Activated CD4-positive, alpha-beta T cell treated with anti-CD3 and anti-CD28 coated beads, Interleukin-2, amount 10 ng/mL, durations not matched to agents 7 days and 5 days (primary cell): ENCODE results near the gene FES. TPM values are rescaled to one million over a fixed set of nuclear protein-coding genes. Genes with fewer than 3 reads are reported as not detected.
A peak's percentile ranks its signal among the peaks of the same experiment; 100 is the strongest.

Experiments
- CTCF ChIA-PET: fragments of 350-600 bp; sonication (Branson Sonifier 250); formaldehyde crosslinking; loops from one replicate; lab custom pipeline; 2021; ENCODE audit warnings: antibody characterized with exemption; lab: Charles Lee
- POLR2A ChIA-PET: fragments of 350-600 bp; sonication (Branson Sonifier 250); formaldehyde crosslinking; loops from one replicate; lab custom pipeline; 2021; ENCODE audit warnings: antibody characterized with exemption; lab: Charles Lee
- DNase-seq: peaks from one replicate; pipeline ENCODE4 v3.0.0-alpha.2; 2020
- H3K27ac Mint-ChIP-seq: one replicate; pipeline ENCODE4 v1.8.0; 2021; ENCODE audit warnings: mild to moderate bottlenecking, moderate library complexity, mixed read lengths
- H3K27me3 Mint-ChIP-seq: one replicate; pipeline ENCODE4 v1.8.0; 2021; ENCODE audit warnings: mixed read lengths
- H3K36me3 Mint-ChIP-seq: one replicate; pipeline ENCODE4 v1.8.0; 2021; ENCODE audit warnings: low read depth, mixed read lengths
- H3K4me1 Mint-ChIP-seq: one replicate; pipeline ENCODE4 v1.8.0; 2021; ENCODE audit warnings: mixed read lengths
- H3K4me3 Mint-ChIP-seq: one replicate; pipeline ENCODE4 v1.8.0; 2021; ENCODE audit warnings: mild to moderate bottlenecking, moderate library complexity, mixed read lengths
- H3K9me3 Mint-ChIP-seq: one replicate; pipeline ENCODE4 v1.8.0; 2021; ENCODE audit warnings: mixed read lengths
- total RNA-seq, 2 experiments: library from RNA; stranded (reverse); gene quantifications; one replicate each; pipeline ENCODE4 v1.2.3, GENCODE V29; 2021

FES gene
- total RNA-seq, 2 experiments from 2014 or later = 8.6 to 10.7 TPM

DNA sequence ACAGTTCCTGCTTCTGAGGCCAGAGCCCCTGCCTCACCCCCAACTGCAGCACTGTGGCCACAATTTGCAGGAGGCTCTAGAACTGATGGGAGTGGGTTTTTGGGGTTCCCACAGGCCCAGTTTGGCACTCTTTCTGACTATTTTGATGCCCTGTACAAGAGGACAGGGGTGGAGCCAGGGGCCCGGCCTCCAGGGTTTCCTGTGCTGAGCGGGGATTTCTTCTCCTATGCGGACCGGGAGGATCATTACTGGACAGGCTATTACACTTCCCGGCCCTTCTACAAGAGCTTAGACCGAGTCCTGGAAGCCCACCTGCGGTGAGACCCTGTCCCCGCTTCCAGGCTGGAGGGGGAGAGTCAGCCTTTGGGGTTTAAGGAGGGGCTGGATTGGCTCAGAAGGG, 25.7 kb downstream of the FES start:
- DNase-seq = no peak
- no peaks in the 10 kb centered on the region for H3K27me3 Mint-ChIP-seq
- POLR2A ChIA-PET = no interaction called here
- no peak overlapping the region for H3K27ac Mint-ChIP-seq
- CTCF ChIA-PET = interaction anchor here (0.6 to 2.0 kb wide), 4 partner anchors 12 to 67 kb away, joined by 3 to 8 read pairs (median 3); partner anchors contain the start of gene HDDC3
- H3K36me3 Mint-ChIP-seq = peaks cover 54% of the 10 kb centered on the region
- H3K4me3 Mint-ChIP-seq = no peak overlapping the region
- peaks cover 4% of the 10 kb centered on the region for H3K4me1 Mint-ChIP-seq
- no peaks in the 10 kb centered on the region for H3K9me3 Mint-ChIP-seq

DNA sequence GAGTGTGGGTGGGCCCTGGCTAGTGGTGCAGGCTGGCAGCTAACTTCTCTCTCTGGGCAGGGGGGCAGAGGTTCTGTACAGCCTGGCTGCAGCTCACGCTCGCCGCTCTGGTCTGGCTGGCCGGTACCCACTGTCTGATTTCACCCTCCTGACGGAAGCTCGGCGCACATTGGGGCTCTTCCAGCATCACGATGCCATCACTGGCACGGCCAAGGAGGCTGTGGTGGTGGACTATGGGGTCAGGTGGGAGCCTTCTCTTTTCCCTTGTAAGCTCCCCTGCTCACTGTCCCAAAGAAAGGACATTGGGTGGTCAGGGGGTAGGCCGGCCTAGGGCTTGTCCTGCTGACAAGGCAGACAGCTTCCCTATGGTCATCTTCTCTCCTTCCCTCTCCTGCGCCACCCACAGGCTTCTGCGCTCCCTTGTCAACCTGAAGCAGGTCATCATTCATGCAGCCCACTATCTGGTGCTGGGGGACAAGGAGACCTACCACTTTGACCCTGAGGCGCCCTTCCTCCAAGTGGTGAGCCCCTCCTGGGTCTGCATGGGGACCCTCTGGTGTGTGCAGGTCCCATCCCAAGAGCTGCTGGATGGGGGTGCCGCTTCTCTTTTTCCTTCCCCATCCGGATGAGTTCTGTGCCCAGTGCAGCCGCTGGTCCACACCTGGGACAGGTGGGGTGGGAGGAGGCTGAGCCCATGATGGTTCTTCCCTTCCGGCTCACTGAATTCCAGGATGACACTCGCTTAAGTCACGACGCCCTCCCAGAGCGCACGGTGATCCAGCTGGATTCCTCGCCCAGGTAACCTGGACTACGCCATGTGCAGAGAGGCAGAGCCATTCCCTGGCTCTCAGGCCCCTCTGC, 26.4 kb downstream of the FES start:
- POLR2A ChIA-PET = no interaction called here
- peaks cover under 1% of the 10 kb centered on the region for H3K4me1 Mint-ChIP-seq

DNA sequence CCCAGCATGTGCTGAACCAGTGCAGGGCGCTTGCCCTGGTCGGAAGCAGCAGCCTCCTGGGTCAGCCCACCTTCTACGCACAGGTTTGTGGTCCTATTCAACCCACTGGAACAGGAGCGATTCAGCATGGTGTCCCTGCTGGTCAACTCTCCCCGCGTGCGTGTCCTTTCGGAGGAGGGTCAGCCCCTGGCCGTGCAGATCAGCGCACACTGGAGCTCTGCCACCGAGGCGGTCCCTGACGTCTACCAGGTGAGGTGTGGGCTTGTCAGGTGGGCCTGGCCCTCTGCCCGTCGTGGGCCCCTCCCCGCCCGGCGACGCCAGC, 27.0 kb downstream of the FES start:
- H3K36me3 Mint-ChIP-seq = peaks cover 47% of the 10 kb centered on the region
- H3K27me3 Mint-ChIP-seq = no peaks in the 10 kb centered on the region
- CTCF ChIA-PET = interaction anchor here (0.9 to 1.4 kb wide), 4 partner anchors 9 to 22 kb away, joined by 3 to 4 read pairs (median 3); partner anchors contain the start of gene HDDC3
- no peaks in the 10 kb centered on the region for H3K9me3 Mint-ChIP-seq
- no peak overlapping the region for H3K4me3 Mint-ChIP-seq
- no peaks in the 10 kb centered on the region for H3K4me1 Mint-ChIP-seq
- no peak for DNase-seq
- POLR2A ChIA-PET = no interaction called here
- H3K27ac Mint-ChIP-seq = no peak overlapping the region

More for the DNA sequence above, 26.4 kb downstream of the FES start:
- H3K36me3 Mint-ChIP-seq = peaks cover 53% of the 10 kb centered on the region
- DNase-seq = no peak
- H3K9me3 Mint-ChIP-seq = no peaks in the 10 kb centered on the region
- H3K27ac Mint-ChIP-seq = no peak overlapping the region
- CTCF ChIA-PET = interaction anchor here (1.3 to 2.0 kb wide), 3 partner anchors 8 to 22 kb away, joined by 3 to 8 read pairs (median 3); partner anchors contain the start of gene HDDC3
- H3K27me3 Mint-ChIP-seq = no peaks in the 10 kb centered on the region
- H3K4me3 Mint-ChIP-seq = no peak overlapping the region

DNA sequence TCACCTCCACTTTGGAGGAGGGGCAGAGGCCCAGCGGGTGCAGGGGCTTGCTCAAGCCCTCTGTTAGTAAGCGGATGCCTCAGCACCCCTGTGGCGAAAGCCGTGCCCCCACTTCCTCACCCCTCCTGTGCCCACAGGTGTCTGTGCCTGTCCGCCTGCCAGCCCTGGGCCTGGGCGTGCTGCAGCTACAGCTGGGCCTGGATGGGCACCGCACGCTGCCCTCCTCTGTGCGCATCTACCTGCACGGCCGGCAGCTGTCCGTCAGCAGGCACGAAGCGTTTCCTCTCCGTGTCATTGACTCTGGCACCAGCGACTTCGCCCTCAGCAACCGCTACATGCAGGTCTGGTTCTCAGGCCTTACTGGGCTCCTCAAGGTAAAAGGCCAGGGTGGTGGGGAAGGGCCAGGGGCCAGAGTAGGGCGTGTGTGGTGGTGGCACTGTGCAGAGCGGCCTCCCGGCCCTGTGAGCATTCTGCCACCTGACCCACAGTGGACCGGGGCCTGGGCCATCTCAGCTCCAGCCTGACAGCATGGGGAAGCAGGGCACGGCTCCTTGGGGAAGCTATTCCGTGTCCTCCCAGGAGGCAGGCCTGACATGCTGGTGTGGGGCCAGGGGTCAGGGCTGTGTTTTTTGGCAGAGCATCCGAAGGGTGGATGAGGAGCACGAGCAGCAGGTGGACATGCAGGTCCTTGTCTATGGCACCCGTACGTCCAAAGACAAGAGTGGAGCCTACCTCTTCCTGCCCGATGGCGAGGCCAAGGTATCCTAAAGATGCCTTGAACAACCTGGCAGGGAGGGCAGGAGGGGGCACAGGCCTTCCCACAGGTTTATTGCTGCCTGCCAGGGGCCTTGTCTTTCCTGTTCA, 27.8 kb downstream of the FES start:
- H3K4me1 Mint-ChIP-seq = no peaks in the 10 kb centered on the region
- no peak overlapping the region for H3K27ac Mint-ChIP-seq
- no peaks in the 10 kb centered on the region for H3K27me3 Mint-ChIP-seq
- H3K36me3 Mint-ChIP-seq = peaks cover 48% of the 10 kb centered on the region
- POLR2A ChIA-PET = no interaction called here
- DNase-seq = no peak
- no peaks in the 10 kb centered on the region for H3K9me3 Mint-ChIP-seq
- CTCF ChIA-PET = interaction anchor here (0.9 to 2.8 kb wide), 4 partner anchors 9 to 21 kb away, joined by 3 to 15 read pairs (median 4); partner anchors contain the start of genes HDDC3 and MAN2A2
- no peak overlapping the region for H3K4me3 Mint-ChIP-seq

DNA sequence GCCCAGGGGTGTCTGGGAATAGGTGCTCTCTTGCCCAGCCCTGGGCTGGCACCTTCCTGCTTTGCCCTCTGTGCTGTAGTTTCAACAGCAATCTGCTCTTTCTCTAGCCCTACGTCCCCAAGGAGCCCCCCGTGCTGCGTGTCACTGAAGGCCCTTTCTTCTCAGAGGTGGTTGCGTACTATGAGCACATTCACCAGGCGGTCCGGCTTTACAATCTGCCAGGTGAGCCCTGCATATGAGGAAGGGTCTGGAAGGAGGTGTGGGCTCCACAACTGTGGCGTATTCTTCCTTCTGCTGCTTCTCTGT, 28.4 kb downstream of the FES start:
- DNase-seq = no peak
- Mint-ChIP-seq H3K27ac (no peak overlapping the region), H3K9me3 (no peaks in the 10 kb centered on the region), H3K36me3 (peaks cover 46% of the 10 kb centered on the region), H3K27me3 (no peaks in the 10 kb centered on the region), H3K4me1 (no peaks in the 10 kb centered on the region), H3K4me3 (no peak overlapping the region)
- CTCF ChIA-PET = interaction anchor here (2.8 kb wide), 1 partner anchor 9 kb away, joined by 15 read pairs; the partner anchor contains the start of gene MAN2A2
- POLR2A ChIA-PET = no interaction called here

DNA sequence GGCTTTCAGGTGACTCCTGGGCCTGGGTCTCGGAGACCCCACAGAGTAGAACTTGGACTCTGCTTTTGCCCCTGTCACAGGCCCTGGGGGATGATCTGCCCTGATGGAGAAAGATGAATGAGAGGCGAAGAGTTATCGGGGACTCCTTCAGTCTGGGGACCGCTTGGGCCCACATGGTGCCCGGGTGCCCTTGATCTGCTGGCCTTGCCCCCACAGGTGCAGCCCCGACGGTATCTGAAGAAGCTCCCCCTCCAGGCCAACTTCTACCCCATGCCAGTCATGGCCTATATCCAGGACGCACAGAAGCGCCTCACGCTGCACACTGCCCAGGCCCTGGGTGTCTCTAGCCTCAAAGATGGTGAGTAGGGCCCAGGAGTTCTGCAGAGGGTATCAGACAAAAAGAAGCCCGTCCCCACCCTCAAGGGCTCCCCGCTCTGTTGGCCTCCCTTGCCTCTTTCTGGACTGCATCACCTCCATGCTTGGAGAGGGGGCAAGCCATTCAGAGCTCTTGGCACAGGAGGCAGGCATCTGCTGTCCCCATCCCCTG, 29.2 kb downstream of the FES start:
- POLR2A ChIA-PET = no interaction called here
- no peaks in the 10 kb centered on the region for H3K4me1 Mint-ChIP-seq
- H3K4me3 Mint-ChIP-seq = no peak overlapping the region
- CTCF ChIA-PET = interaction anchor here (1.0 to 2.8 kb wide), 4 partner anchors 10 to 43 kb away, joined by 3 to 15 read pairs (median 8); partner anchors contain the start of genes HDDC3 and MAN2A2
- no peak overlapping the region for H3K27ac Mint-ChIP-seq
- no peaks in the 10 kb centered on the region for H3K27me3 Mint-ChIP-seq
- no peaks in the 10 kb centered on the region for H3K9me3 Mint-ChIP-seq
- H3K36me3 Mint-ChIP-seq = peaks cover 49% of the 10 kb centered on the region
- DNase-seq = no peak

DNA sequence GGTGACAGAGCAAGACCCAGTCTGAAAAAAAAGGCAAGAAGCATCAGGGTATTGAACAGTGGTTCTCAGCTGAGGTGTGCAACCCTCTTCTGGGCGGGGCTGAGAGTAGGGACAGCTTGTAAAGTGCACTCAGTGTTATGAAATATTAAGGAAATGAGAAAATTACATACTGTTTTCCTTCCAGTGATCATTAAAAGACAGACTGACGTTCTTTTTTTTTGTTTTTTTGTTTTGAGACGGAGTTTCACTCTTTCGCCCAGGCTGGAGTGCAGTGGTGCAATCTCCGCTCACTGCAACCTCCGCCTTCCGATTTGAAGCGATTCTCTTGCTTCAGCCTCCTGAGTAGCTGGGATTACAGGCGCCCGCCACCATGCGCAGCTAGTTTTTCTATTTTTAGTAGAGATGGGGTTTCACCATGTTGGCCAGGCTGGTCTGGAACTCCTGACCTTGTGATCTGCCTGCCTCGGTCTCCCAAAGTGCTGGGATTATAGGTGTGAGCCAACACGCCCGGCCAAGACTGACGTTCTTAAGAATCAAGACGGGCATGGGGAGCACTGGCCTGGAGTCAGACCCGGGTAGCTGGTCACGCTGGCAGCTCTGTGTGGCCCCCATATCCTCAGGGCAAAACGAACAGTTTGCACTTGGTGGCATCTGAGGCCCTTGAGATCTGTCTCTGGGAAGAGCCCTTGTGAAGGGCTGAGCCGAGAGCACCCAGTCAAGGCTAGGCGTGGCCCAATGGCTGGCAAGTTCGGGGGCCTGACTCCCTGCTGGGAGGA, 30.2 kb downstream of the FES start:
- Mint-ChIP-seq H3K27ac (no peak overlapping the region), H3K4me3 (no peak overlapping the region), H3K36me3 (peaks cover 50% of the 10 kb centered on the region), H3K27me3 (no peaks in the 10 kb centered on the region), H3K9me3 (no peaks in the 10 kb centered on the region), H3K4me1 (no peaks in the 10 kb centered on the region)
- CTCF ChIA-PET = interaction anchor here (1.0 to 2.8 kb wide), 4 partner anchors 9 to 42 kb away, joined by 3 to 15 read pairs (median 8); partner anchors contain the start of genes HDDC3 and MAN2A2
- POLR2A ChIA-PET = no interaction called here
- DNase-seq = no peak

DNA sequence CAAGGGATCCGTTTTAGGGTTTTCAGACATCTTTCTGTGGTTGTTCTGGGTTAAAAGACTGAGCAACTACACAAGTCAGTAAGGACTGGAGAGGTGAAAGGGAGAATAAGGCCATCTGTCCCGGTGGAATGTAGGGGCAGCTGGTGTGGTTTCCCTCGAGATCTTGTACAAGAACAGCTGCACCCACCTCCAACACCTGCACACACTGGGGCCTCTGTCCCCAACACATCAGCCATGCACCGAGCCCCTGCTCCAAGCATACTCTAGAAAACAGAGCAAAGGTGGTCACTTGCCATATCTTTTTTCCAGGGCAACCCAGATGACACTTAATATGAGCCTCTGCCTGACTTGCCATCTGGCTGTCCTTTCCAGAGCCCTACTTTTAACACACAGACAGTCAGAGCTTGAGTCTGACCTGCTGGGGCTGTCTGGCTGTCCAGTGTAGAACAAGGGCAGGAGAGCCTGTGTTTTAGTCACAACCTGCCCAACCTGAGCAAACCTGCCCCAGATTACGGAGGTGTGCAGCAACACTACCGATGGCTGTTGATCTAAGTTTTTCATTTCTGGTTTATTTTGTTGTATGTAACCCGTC, 31.0 kb downstream of the FES start:
- no peaks in the 10 kb centered on the region for H3K4me1 Mint-ChIP-seq
- peak overlapping the region; percentile 69 for H3K27ac Mint-ChIP-seq
- POLR2A ChIA-PET = no interaction called here
- H3K9me3 Mint-ChIP-seq = no peaks in the 10 kb centered on the region
- CTCF ChIA-PET = interaction anchor here (0.6 to 2.4 kb wide), 3 partner anchors 8 to 27 kb away, joined by 3 to 13 read pairs (median 3); partner anchors contain the start of gene HDDC3
- H3K36me3 Mint-ChIP-seq = peaks cover 58% of the 10 kb centered on the region
- DNase-seq = no peak
- H3K27me3 Mint-ChIP-seq = no peaks in the 10 kb centered on the region
- H3K4me3 Mint-ChIP-seq = no peak overlapping the region

DNA sequence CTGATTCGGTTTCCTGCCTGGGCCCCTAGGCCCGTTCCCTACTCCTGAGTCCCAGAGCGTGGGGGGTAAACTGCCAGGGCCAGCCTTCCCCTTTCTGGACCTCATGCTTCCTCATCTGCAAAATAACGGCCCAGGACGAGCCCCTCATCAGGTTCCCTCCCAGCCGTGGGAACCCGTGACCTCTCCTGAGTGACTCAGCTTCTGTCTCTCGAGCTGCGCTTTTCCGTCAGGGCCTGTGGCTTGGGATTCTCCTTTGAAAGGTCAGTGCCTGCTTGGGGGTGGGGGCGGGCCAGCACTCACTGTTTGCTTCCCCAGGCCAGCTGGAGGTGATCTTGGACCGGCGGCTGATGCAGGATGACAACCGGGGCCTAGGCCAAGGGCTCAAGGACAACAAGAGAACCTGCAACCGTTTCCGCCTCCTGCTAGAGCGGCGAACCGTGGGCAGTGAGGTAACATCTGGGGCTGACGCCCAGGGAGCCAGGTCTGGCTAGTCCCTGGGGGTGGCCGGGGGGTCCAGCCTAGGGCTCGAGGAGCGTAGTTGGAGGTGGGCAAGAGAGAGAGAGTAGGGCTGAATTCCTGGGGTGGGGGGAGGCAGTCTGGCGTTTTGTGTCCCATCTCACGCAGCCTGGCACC, 31.6 kb downstream of the FES start:
- POLR2A ChIA-PET = no interaction called here
- no peaks in the 10 kb centered on the region for H3K4me1 Mint-ChIP-seq
- no peaks in the 10 kb centered on the region for H3K9me3 Mint-ChIP-seq
- H3K4me3 Mint-ChIP-seq = no peak overlapping the region
- no peak overlapping the region for H3K27ac Mint-ChIP-seq
- DNase-seq = no peak
- CTCF ChIA-PET = interaction anchor here (0.6 to 2.4 kb wide), 2 partner anchors 16 to 27 kb away, joined by 3 to 13 read pairs; partner anchors contain the start of gene HDDC3
- no peaks in the 10 kb centered on the region for H3K27me3 Mint-ChIP-seq
- peaks cover 58% of the 10 kb centered on the region for H3K36me3 Mint-ChIP-seq

DNA sequence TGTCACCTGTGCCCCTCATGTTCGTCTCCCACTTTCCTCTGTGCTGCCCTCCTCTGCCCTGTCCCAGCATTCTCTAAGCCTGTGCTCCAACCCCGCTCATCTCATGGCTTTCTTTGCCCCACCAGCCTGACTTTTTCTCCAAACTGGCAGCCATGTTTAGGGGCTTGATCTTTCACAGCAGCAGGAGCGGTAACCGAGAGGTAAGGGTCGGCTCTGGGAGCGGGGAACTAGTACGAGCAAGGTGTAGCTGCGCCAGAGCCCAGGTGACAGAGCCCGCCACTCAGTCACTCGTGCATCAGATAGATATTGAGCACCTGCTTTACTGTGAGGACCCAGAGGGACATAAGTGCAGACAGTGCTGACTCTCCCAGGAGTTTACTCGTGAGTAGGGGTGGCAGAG, 32.2 kb downstream of the FES start:
- Mint-ChIP-seq H3K4me3 (no peak overlapping the region), H3K27me3 (no peaks in the 10 kb centered on the region), H3K9me3 (no peaks in the 10 kb centered on the region), H3K4me1 (peaks cover 3% of the 10 kb centered on the region), H3K27ac (no peak overlapping the region), H3K36me3 (peaks cover 62% of the 10 kb centered on the region)
- POLR2A ChIA-PET = no interaction called here
- DNase-seq = no peak
- CTCF ChIA-PET = no interaction called here

DNA sequence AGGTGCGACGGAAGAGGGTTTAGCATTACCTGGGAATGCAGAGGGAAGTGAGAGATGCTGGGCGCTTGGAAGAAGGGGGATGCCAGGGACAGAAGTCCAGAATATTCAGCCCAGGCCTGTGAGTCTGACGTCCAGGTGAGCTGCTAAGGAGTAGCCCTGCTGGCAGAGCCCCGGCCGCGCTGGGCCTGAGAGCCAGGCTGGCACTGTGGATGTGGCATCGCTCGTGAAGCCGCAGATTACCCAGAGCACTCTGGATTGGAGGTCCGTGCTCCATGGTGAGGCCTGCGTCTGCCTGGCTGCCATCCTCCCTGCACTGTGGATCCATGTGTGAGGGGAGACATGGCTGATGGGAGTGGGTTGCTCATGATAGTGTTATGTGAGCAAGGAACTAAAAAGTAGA, 33.3 kb downstream of the FES start:
- H3K4me1 Mint-ChIP-seq = peaks cover 7% of the 10 kb centered on the region
- peaks cover 63% of the 10 kb centered on the region for H3K36me3 Mint-ChIP-seq
- ChIA-PET CTCF (interaction anchor here (0.9 to 2.6 kb wide), 3 partner anchors 10 to 14 kb away, joined by 3 to 25 read pairs (median 3); partner anchors contain the start of gene HDDC3), POLR2A (no interaction called here)
- H3K27ac Mint-ChIP-seq = no peak overlapping the region
- no peak overlapping the region for H3K4me3 Mint-ChIP-seq
- no peaks in the 10 kb centered on the region for H3K9me3 Mint-ChIP-seq
- no peak for DNase-seq
- no peaks in the 10 kb centered on the region for H3K27me3 Mint-ChIP-seq
